Transverse colon (tissue), 4 donors: ENCODE data around the gene CDK14. TPM values are rescaled to one million over a fixed set of nuclear protein-coding genes. Genes with fewer than 3 reads are reported as not detected.

Source experiments
- DNase-seq: peaks from one replicate; pipeline ENCODE4 v3.0.0-alpha.2; 2019
- H3K27ac ChIP-seq, 4 donors: fragments of 200-600 bp; sonication (generic); 2 replicates each; pipeline ENCODE4 v1.5.1; 2016 to 2018; ENCODE audit warnings: inconsistent platforms in 4 of 4
- H3K27me3 ChIP-seq: fragments of 200-600 bp; sonication (generic); 2 replicates; pipeline ENCODE4 v1.5.1; 2017; ENCODE audit warnings: inconsistent platforms
- H3K36me3 ChIP-seq, 4 donors: fragments of 200-600 bp; sonication (generic); 2 replicates each; pipeline ENCODE4 v1.5.1; 2017 to 2019; ENCODE audit warnings: inconsistent platforms in 4 of 4
- H3K4me1 ChIP-seq, 4 donors: fragments of 200-600 bp; sonication (generic); 2 replicates each; pipeline ENCODE4 v1.5.1; 2017 to 2020; ENCODE audit warnings: inconsistent platforms in 4 of 4
- H3K4me3 ChIP-seq, 4 donors: fragments of 200-600 bp; sonication (generic); 1 replicate in 1 of 4; 2 replicates in 3 of 4; pipeline versions ENCODE4 v1.5.1 to v1.6.1; 2017 to 2019; ENCODE audit warnings: inconsistent platforms in 4 of 4
- H3K9me3 ChIP-seq, 2 donors: fragments of 200-600 bp; sonication (generic); 2 replicates each; pipeline ENCODE4 v1.5.1; 2017 to 2019; ENCODE audit warnings: inconsistent platforms in 2 of 2
- EP300 ChIP-seq: sonication (generic); formaldehyde crosslinking; IDR thresholded peaks from one replicate; pipeline ENCODE4 v1.6.1; 2017; ENCODE audit warnings: antibody characterized with exemption, low read depth
- POLR2A ChIP-seq: fragments of 450-650 bp; IDR thresholded peaks from one replicate; pipeline ENCODE4 v1.6.1; 2016; ENCODE audit warnings: antibody characterized with exemption, mild to moderate bottlenecking, moderate library complexity
- POLR2AphosphoS5 ChIP-seq, 3 donors: sonication (generic); formaldehyde crosslinking; IDR thresholded peaks; one replicate each; pipeline ENCODE4 v1.6.1; 2016; ENCODE audit warnings: antibody characterized with exemption in 3 of 3
- WGBS, 2 donors: methylation state at CpG; one replicate each; pipeline ENCODE4 v1.1.5; 2018; ENCODE audit warnings: low coverage in 1 of 2; 5-methylcytosine and 5-hydroxymethylcytosine counted together
- in situ Hi-C, 4 donors: fragments of 200-750 bp; cut with MboI; loops; one replicate each; pipeline versions ENCODE4 v1.15.0 to v1.15.1; 2017; ENCODE audit warnings: low sequenced_read_pairs in 3 of 4, low pct_ligation_motif_present in 1 of 4, low pct_unique_long_range_greater_than_20kb in 1 of 4
- intact Hi-C: fragments of 100-400 bp; cut with DNase I; formaldehyde crosslinking; loops from one replicate; pipeline ENCODE4 v1.15.1; 2023; ENCODE audit warnings: low total_unique reads
- total RNA-seq, 4 donors: library from RNA; depleted of rRNA; stranded (reverse); fragments of >200 nt; gene quantifications; one replicate each; pipeline ENCODE4 v1.1.0, GENCODE V29; 2016
- TF ChIP-seq, protein P1 (sequence below), 5 experiments: fragments of 200-600 bp in 3 of 5; fragments of 450-650 bp in 2 of 5; sonication (generic) in 3 of 5; IDR thresholded peaks; 1 replicate in 2 of 5; 2 replicates in 3 of 5; pipeline ENCODE4 v1.5.1; 2016 to 2017; ENCODE audit warnings: antibody characterized with exemption in 5 of 5, inconsistent platforms in 3 of 5, mild to moderate bottlenecking in 2 of 5, moderate library complexity in 1 of 5

The CDK14 gene
- total RNA-seq, 4 donors from 2014 or later, result 0.40 to 15.4 (median 4.8) TPM

DNA sequence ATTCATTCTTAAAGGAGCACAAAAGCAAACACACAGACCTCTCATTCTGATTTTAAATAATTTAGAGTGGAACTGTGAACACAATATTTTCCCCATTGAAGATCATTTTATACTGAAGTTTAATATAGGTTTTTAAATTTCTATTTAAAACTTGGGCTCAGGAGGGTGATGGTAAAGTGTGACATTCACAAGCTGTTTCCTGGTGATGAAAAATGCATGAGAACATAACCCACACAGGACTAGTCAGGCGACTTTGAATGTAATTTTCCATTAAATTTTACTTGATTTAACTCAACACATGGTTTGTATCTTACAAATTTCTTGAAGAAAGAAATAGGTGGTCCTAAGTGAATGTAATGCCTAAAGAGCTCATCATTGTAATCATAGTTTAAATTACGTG is 143.6 kb downstream of the CDK14 start:
- H3K9me3 ChIP-seq, result no peaks in the 10 kb centered on the region
- TF ChIP-seq EP300, result no peak
- TF ChIP-seq, protein P1, sequence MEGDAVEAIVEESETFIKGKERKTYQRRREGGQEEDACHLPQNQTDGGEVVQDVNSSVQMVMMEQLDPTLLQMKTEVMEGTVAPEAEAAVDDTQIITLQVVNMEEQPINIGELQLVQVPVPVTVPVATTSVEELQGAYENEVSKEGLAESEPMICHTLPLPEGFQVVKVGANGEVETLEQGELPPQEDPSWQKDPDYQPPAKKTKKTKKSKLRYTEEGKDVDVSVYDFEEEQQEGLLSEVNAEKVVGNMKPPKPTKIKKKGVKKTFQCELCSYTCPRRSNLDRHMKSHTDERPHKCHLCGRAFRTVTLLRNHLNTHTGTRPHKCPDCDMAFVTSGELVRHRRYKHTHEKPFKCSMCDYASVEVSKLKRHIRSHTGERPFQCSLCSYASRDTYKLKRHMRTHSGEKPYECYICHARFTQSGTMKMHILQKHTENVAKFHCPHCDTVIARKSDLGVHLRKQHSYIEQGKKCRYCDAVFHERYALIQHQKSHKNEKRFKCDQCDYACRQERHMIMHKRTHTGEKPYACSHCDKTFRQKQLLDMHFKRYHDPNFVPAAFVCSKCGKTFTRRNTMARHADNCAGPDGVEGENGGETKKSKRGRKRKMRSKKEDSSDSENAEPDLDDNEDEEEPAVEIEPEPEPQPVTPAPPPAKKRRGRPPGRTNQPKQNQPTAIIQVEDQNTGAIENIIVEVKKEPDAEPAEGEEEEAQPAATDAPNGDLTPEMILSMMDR (IDR thresholded peaks at IDR 0.05), result no peak
- no peaks in the 10 kb centered on the region for H3K36me3 ChIP-seq
- H3K27me3 ChIP-seq, result no peaks in the 10 kb centered on the region
- H3K4me1 ChIP-seq, result no peaks in the 10 kb centered on the region
- WGBS, 2 donors, result 82 to 87% methylated on average over 2 of the region's 2 CpGs
- intact Hi-C loops, result no loop called here
- H3K27ac ChIP-seq, result no peak overlapping the region
- H3K4me3 ChIP-seq, result no peak overlapping the region
- in situ Hi-C loops, result no loop called here
- no peak for DNase-seq

- in situ Hi-C loops (no loop called here), intact Hi-C loops (no loop called here)
- Histone ChIP-seq H3K27ac (no peak overlapping the region), H3K36me3 (no peaks in the 10 kb centered on the region), H3K9me3 (no peaks in the 10 kb centered on the region), H3K4me1 (no peaks in the 10 kb centered on the region), H3K4me3 (no peak overlapping the region), H3K27me3 (no peaks in the 10 kb centered on the region)
- DNase-seq, result no peak
- TF ChIP-seq POLR2AphosphoS5 (IDR thresholded peaks at IDR 0.05), result no peak
- TF ChIP-seq, protein P1 (IDR thresholded peaks at IDR 0.05), result no peak
- no peak for TF ChIP-seq POLR2A
- no peak for TF ChIP-seq EP300
- 84% methylated on average over 3 of the region's 3 CpGs for WGBS, 2 donors
Measured at GRCh38 chr7:90740386-90740785, 144.3 kb downstream of the CDK14 start.

DNA sequence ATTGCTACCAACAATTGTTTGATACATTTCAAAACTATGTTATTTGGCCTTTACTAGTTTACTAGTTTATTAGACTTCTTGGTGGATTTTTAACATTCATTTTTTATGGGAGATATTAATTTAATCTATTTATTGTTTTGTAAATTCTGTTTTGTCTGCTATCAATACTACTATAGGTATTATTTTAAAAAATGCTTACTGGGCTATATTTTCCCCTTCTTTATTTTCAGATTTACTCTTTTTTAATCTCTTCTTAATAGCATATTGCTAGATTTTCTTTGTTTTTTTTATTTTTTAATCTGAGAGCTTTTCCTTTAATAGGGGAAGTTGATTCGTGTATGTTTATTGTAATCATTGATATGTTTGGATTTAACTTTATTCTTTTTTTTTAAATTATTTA is 147.5 kb downstream of the CDK14 start:
- DNase-seq, result no peak
- no peak for TF ChIP-seq EP300
- intact Hi-C loops (no loop called here), in situ Hi-C loops (no loop called here)
- H3K27ac ChIP-seq, result no peak overlapping the region
- no peaks in the 10 kb centered on the region for H3K36me3 ChIP-seq
- WGBS, 2 donors, result 0 to 8% methylated on average over 1 of the region's 1 CpG
- no peaks in the 10 kb centered on the region for H3K27me3 ChIP-seq
- H3K4me3 ChIP-seq, result no peak overlapping the region
- H3K4me1 ChIP-seq, result no peaks in the 10 kb centered on the region
- no peaks in the 10 kb centered on the region for H3K9me3 ChIP-seq

GRCh38 chr7:90747516-90747915 is 151.4 kb downstream of the CDK14 start:
- in situ Hi-C loops (no loop called here), intact Hi-C loops (no loop called here)
- no peaks in the 10 kb centered on the region for H3K36me3 ChIP-seq
- 76 to 85% methylated on average over 1 of the region's 1 CpG for WGBS, 2 donors
- no peak overlapping the region for H3K27ac ChIP-seq
- no peaks in the 10 kb centered on the region for H3K9me3 ChIP-seq
- no peaks in the 10 kb centered on the region for H3K27me3 ChIP-seq
- H3K4me3 ChIP-seq, result no peak overlapping the region
- no peak for DNase-seq
- TF ChIP-seq POLR2AphosphoS5 (IDR thresholded peaks at IDR 0.05) (no peak), POLR2A (no peak), EP300 (no peak)
- TF ChIP-seq, protein P1 (IDR thresholded peaks at IDR 0.05), result no peak
- H3K4me1 ChIP-seq, result no peaks in the 10 kb centered on the region

DNA sequence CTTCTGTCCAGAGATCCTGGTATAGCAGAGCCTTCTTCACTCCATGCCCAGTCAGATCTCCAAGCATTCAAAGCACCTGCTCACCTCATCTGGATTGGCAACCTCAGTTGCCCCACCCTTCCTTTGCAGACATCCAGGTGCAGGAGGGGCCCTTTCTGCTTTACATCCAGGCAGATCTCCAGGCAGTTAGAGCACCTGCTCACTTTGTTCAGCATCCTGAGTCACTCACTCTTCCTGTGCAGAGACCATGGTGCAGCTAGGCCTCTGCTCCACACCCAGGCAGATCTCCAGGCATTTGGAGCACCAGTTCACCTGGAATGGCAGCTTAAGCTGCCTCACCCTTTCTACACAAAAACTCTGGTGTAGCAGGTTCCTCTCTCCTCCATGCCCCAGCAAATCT is 153.1 kb downstream of the CDK14 start:
- DNase-seq, result no peak
- intact Hi-C loops (no loop called here), in situ Hi-C loops (no loop called here)
- no peak overlapping the region for H3K27ac ChIP-seq
- H3K36me3 ChIP-seq, result no peaks in the 10 kb centered on the region
- no peak overlapping the region for H3K4me3 ChIP-seq
- TF ChIP-seq EP300 (no peak), POLR2A (no peak), POLR2AphosphoS5 (IDR thresholded peaks at IDR 0.05) (no peak)
- TF ChIP-seq, protein P1 (IDR thresholded peaks at IDR 0.05), result no peak
- H3K4me1 ChIP-seq, result no peaks in the 10 kb centered on the region
- H3K27me3 ChIP-seq, result no peaks in the 10 kb centered on the region
- H3K9me3 ChIP-seq, result no peaks in the 10 kb centered on the region
